Colonic mucosa (tissue), 4 donors: ENCODE results near the gene TMEM43. TPM values are rescaled to one million over a fixed set of nuclear protein-coding genes. Genes with fewer than 3 reads are reported as not detected.

Experiments
- DNase-seq: peaks from one replicate; pipeline ENCODE4 v3.0.0-alpha.2; 2020
- H3K27ac ChIP-seq: fragments of 200-600 bp; one replicate; pipeline ENCODE4 v1.8.0; 2021
- H3K27me3 ChIP-seq: fragments of 200-600 bp; one replicate; pipeline ENCODE4 v1.8.0; 2021
- H3K36me3 ChIP-seq: fragments of 200-600 bp; one replicate; pipeline ENCODE4 v1.8.0; 2021
- H3K4me1 ChIP-seq: fragments of 200-600 bp; one replicate; pipeline ENCODE4 v1.8.0; 2021; ENCODE audit warnings: mild to moderate bottlenecking
- H3K4me3 ChIP-seq: fragments of 200-600 bp; one replicate; pipeline ENCODE4 v1.8.0; 2021
- H3K9ac ChIP-seq, 2 donors: one replicate each; pipeline ENCODE4 v1.7.0; 2013; ENCODE audit warnings: control low read depth in 2 of 2, low read depth in 2 of 2, low read length in 2 of 2
- H3K9me3 ChIP-seq: fragments of 200-600 bp; one replicate; pipeline ENCODE4 v1.8.0; 2021
- intact Hi-C: fragments of 100-400 bp; cut with DNase I; formaldehyde crosslinking; loops from one replicate; pipeline ENCODE4 v1.14.1; 2022
- total RNA-seq, 2 donors: library from RNA; stranded (reverse); fragmentation: NEBNext Ultra II Directional in 1 of 2; extraction: Animal tissue kit (Norgen Biotek cat#: 25700) in 1 of 2; gene quantifications; one replicate each; pipeline ENCODE4 v1.2.1, GENCODE V29; 2021
- TF ChIP-seq, protein P1 (sequence below): fragments of 200-600 bp; IDR thresholded peaks from one replicate; pipeline ENCODE4 v1.8.0; 2022; ENCODE audit warnings: antibody characterized with exemption, mild to moderate bottlenecking
- donor health status: healthy.
- donor health status: DM: no; HTN: no; CAD: no.
- donor health status: DM: no; HTN: no; CAD: no.

TMEM43 gene
- total RNA-seq, 2 donors from 2014 or later = 25.4 to 31.1 TPM

DNA sequence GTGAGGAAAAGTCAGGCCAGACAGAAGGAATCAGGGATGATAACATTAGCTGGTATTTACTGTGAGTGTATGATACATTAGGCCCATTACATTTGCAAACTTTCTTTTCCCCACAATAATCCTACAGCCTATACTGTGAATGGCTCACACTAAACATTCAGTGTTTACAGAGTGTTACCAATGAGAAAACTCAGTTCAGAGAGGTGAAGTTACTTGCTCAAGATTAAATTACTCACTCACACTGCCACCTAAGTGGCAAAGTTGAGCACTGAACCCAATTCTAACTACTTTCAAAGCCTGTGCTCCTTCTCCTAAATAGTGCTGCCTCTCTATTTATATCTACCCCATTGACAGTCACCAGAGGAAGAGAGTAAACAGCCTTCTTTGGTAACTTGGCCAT, 45.0 kb downstream of the TMEM43 start:
- no peak overlapping the region for H3K9ac ChIP-seq
- peaks cover 13% of the 10 kb centered on the region for H3K36me3 ChIP-seq
- H3K9me3 ChIP-seq = no peaks in the 10 kb centered on the region
- H3K4me1 ChIP-seq = no peaks in the 10 kb centered on the region
- no peak for DNase-seq
- no peak overlapping the region for H3K27ac ChIP-seq
- no peak overlapping the region for H3K4me3 ChIP-seq
- TF ChIP-seq, protein P1, sequence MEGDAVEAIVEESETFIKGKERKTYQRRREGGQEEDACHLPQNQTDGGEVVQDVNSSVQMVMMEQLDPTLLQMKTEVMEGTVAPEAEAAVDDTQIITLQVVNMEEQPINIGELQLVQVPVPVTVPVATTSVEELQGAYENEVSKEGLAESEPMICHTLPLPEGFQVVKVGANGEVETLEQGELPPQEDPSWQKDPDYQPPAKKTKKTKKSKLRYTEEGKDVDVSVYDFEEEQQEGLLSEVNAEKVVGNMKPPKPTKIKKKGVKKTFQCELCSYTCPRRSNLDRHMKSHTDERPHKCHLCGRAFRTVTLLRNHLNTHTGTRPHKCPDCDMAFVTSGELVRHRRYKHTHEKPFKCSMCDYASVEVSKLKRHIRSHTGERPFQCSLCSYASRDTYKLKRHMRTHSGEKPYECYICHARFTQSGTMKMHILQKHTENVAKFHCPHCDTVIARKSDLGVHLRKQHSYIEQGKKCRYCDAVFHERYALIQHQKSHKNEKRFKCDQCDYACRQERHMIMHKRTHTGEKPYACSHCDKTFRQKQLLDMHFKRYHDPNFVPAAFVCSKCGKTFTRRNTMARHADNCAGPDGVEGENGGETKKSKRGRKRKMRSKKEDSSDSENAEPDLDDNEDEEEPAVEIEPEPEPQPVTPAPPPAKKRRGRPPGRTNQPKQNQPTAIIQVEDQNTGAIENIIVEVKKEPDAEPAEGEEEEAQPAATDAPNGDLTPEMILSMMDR = no peak
- intact Hi-C loops = no loop called here
- H3K27me3 ChIP-seq = no peaks in the 10 kb centered on the region

DNA sequence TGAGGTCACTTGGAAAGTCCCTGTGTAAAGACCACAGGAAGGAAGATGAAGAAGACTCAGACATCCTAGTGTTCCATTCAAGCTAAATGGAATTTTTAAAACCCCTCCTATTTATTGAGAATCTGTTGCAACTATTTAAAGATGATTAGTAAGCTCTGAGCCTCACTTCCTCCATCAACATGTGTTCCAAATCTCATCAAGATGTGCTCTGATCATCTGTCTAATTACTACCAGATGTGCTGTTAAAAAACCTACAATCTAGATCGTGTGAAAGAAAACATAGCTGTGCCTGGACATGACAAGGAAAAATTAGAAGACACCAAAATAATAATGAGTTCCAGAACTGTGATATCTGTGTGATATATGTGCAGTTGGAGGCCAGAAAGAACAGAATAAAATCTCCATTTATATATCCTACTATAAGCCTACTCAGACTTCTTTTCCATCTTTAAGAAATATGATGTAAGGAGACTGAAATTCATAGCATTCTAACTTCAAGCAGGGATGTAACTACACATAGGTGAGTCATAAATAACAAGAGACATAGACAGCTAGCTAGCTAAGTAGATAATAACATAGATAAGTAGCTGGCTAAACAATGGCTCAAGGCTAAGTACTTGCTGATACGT, 45.8 kb downstream of the TMEM43 start:
- H3K4me1 ChIP-seq = no peaks in the 10 kb centered on the region
- intact Hi-C loops = no loop called here
- no peak overlapping the region for H3K4me3 ChIP-seq
- no peaks in the 10 kb centered on the region for H3K27me3 ChIP-seq
- no peak overlapping the region for H3K27ac ChIP-seq
- no peaks in the 10 kb centered on the region for H3K9me3 ChIP-seq
- H3K36me3 ChIP-seq = peaks cover 9% of the 10 kb centered on the region
- H3K9ac ChIP-seq = no peak overlapping the region
- TF ChIP-seq, protein P1 = no peak
- no peak for DNase-seq

DNA sequence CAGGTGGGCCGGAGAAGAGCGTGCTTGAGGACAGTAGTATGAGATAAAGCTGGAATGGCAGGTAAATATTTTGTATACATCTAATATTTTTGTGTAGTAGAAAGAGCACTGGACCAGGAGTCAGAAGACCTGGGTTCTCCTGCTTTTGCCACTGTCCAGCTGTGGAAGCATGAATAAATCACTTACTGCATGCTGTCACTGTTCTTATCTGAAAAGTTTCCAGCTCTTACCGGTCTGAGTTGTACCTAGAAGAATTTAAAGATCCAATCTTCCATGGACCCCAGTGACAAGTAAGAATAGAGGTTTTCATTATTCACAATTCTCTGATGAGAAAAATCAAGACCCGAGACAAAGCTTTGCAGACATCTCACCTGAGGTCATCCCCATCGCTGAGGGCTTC, 47.6 kb downstream of the TMEM43 start:
- intact Hi-C loops = no loop called here
- DNase-seq = no peak

DNA sequence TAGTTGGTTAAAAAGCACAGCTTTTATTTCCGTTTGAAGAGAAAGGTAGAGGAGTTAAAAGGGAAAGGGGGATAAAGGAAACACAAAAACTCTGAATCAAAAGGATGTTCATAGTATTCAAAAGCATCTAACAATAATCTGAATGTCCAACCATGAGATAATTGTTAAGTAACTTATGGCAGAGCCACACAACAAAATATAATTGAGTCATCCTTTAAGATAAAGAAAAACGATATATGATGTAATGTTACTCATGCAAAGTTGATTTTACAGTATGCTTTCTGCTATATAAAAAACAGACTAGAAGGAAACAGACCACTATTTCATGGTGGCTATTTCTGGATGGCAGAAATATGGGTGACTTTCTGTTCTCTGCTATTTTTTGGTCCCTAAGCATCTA, 49.6 kb downstream of the TMEM43 start:
- intact Hi-C loops = no loop called here
- no peak overlapping the region for H3K9ac ChIP-seq

More for the DNA sequence above, 47.6 kb downstream of the TMEM43 start:
- TF ChIP-seq, protein P1 = no peak
- H3K27ac ChIP-seq = no peak overlapping the region
- H3K9me3 ChIP-seq = no peaks in the 10 kb centered on the region
- no peaks in the 10 kb centered on the region for H3K27me3 ChIP-seq
- peaks cover 10% of the 10 kb centered on the region for H3K4me1 ChIP-seq
- no peak overlapping the region for H3K9ac ChIP-seq
- H3K36me3 ChIP-seq = peaks cover 4% of the 10 kb centered on the region
- H3K4me3 ChIP-seq = no peak overlapping the region

DNA sequence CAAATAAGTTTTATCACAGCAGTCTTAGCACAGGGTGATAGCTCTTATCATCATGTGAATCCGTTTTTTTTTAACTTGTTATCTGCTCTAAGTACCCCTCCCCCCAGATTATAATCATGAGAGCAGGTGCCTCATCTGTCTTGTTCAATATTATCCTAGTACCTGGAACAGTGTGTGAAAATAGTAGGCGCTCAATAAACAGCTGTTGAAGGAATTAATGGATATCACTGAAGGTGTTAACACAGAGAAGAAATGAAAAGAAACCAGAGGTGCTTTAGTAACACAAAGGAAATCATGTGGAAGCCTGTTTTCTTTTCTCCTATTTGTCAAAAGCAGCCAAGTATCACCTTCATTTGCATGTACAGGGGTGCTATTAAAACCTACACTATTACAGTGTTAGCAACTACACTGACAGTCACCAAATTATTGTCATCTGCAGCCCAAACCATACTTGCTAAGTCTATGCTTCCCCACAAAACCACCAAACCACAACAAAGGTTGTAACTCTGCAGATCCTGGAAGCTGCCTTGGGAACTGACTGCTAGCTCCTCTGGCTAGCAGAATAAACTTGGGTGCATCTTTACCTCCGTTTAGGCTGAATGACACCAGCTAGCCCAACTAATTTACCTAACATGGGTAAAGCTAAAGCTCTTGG, 50.7 kb downstream of the TMEM43 start:
- no peak overlapping the region for H3K4me3 ChIP-seq
- no peaks in the 10 kb centered on the region for H3K9me3 ChIP-seq
- no peak for DNase-seq
- no peaks in the 10 kb centered on the region for H3K27me3 ChIP-seq
- no peak overlapping the region for H3K27ac ChIP-seq
- H3K9ac ChIP-seq = no peak overlapping the region
- peaks cover 20% of the 10 kb centered on the region for H3K4me1 ChIP-seq
- peaks cover under 1% of the 10 kb centered on the region for H3K36me3 ChIP-seq
- TF ChIP-seq, protein P1 = no peak
- intact Hi-C loops = loop anchor here (5.0 kb wide), 1 partner anchor 53 kb away; the partner anchor contains the start of gene CHCHD4

More for the DNA sequence above, 49.6 kb downstream of the TMEM43 start:
- no peak for DNase-seq
- TF ChIP-seq, protein P1 = no peak
- H3K27ac ChIP-seq = no peak overlapping the region
- no peaks in the 10 kb centered on the region for H3K27me3 ChIP-seq
- H3K36me3 ChIP-seq = peaks cover 4% of the 10 kb centered on the region
- no peak overlapping the region for H3K4me3 ChIP-seq
- no peaks in the 10 kb centered on the region for H3K9me3 ChIP-seq
- H3K4me1 ChIP-seq = peaks cover 15% of the 10 kb centered on the region
